Caco-2 (cell line): ENCODE results near the gene ATP9A. TPM values are rescaled to one million over a fixed set of nuclear protein-coding genes. Genes with fewer than 3 reads are reported as not detected.

ENCODE experiments used
- BruUV-seq: library from RNA; stranded (reverse); fragments of 400-500 nt; replicated peaks from 2 replicates; lab custom pipeline; 2021; lab: Mats Ljungman, UMichigan
- CTCF ChIA-PET: fragments of 300-600 bp; sonication (Branson Sonifier 250); formaldehyde crosslinking; loops from one replicate; lab custom pipeline; 2022; ENCODE audit warnings: antibody characterized with exemption; lab: Charles Lee
- POLR2A ChIA-PET: fragments of 300-600 bp; sonication (Branson Sonifier 250); formaldehyde crosslinking; loops from one replicate; lab custom pipeline; 2022; ENCODE audit warnings: antibody characterized with exemption; lab: Charles Lee
- DNase-seq, 2 experiments: peaks; one replicate each; pipeline versions ENCODE4 v3.0.0 to v3.0.0-alpha.2; 2020 to 2022
- H3K27me3 ChIP-seq: replicated peaks from 2 replicates; pipeline ENCODE4 v1.6.0; 2011; ENCODE audit warnings: low read length; ENCODE audit not compliant: control insufficient read depth, insufficient read depth
- H3K36me3 ChIP-seq: 2 replicates; pipeline ENCODE4 v1.5.1; 2011; ENCODE audit warnings: low read length; ENCODE audit not compliant: control insufficient read depth, insufficient read depth
- H3K4me1 ChIP-seq: fragments of 250-450 bp; sonication (Bioruptor Pico); 2 replicates; pipeline ENCODE4 v1.5.1; 2020; ENCODE audit warnings: mild to moderate bottlenecking
- H3K4me3 ChIP-seq: 2 replicates; pipeline ENCODE4 v1.5.1; 2011; ENCODE audit warnings: low read depth, mild to moderate bottlenecking, control low read depth, low read length
- H3K9me3 ChIP-seq: fragments of 250-450 bp; sonication (Bioruptor Pico); 2 replicates; pipeline ENCODE4 v1.5.1; 2020; ENCODE audit warnings: mild to moderate bottlenecking, moderate library complexity
- H3K27ac Mint-ChIP-seq: one replicate; pipeline ENCODE4 v1.8.0; 2022; ENCODE audit warnings: mixed read lengths; ENCODE audit not compliant: unreplicated experiment
- H3K27me3 Mint-ChIP-seq: one replicate; pipeline ENCODE4 v1.8.0; 2022; ENCODE audit warnings: mixed read lengths; ENCODE audit not compliant: insufficient read depth, unreplicated experiment
- H3K36me3 Mint-ChIP-seq: one replicate; pipeline ENCODE4 v1.8.0; 2022; ENCODE audit warnings: mild to moderate bottlenecking, mixed read lengths; ENCODE audit not compliant: insufficient read depth, unreplicated experiment
- H3K4me1 Mint-ChIP-seq: one replicate; pipeline ENCODE4 v1.8.0; 2022; ENCODE audit warnings: low read depth, mixed read lengths; ENCODE audit not compliant: unreplicated experiment
- H3K4me3 Mint-ChIP-seq: one replicate; pipeline ENCODE4 v1.8.0; 2022; ENCODE audit warnings: mild to moderate bottlenecking, moderate library complexity, mixed read lengths; ENCODE audit not compliant: unreplicated experiment
- H3K9me3 Mint-ChIP-seq: one replicate; pipeline ENCODE4 v1.8.0; 2022; ENCODE audit warnings: mixed read lengths; ENCODE audit not compliant: unreplicated experiment
- intact Hi-C: fragments of 100-400 bp; cut with micrococcal nuclease; formaldehyde crosslinking; loops from one replicate; pipeline ENCODE4 v1.10.0; 2022; ENCODE audit not compliant: unreplicated experiment
- total RNA-seq: library from RNA; stranded (reverse); gene quantifications from 2 replicates; pipeline ENCODE4 v1.2.3, GENCODE V29; 2022
- TF ChIP-seq, protein P1 (sequence below), 2 experiments: fragments of 200-600 bp in 1 of 2; IDR thresholded peaks; 1 replicate in 1 of 2; 2 replicates in 1 of 2; pipeline versions ENCODE4 v1.5.1 to v1.8.0; 2011 to 2022; ENCODE audit warnings: antibody characterized with exemption in 1 of 2, control low read depth in 1 of 2, inconsistent platforms in 1 of 2, low read depth in 1 of 2, low read length in 1 of 2, mild to moderate bottlenecking in 1 of 2, moderate library complexity in 1 of 2; ENCODE audit not compliant: insufficient read depth in 1 of 2, severe bottlenecking in 1 of 2, unreplicated experiment in 1 of 2

Gene ATP9A
- total RNA-seq, 1 experiment from 2014 or later: 102 TPM

DNA sequence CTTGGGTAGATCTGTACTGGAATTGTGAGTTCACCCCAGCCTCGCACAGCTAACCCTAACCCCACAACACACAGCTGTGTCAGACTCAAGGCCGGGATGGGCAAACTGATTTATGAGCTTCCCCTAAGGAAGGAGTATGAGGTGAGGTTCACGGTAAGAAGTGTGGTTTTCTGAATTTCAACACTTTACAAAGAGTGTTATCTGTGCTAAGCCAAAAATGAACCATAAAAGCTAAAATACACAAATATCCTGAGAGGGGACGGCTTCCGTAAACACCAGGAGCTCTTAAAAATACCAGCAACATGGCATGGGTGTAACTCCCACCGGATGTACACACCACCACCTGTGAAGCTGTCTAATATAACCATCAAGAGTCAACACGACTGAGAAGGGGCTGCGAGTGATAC, 101.2 kb downstream of the ATP9A start:
- no peak overlapping the region for H3K4me3 ChIP-seq
- Mint-ChIP-seq H3K9me3 (no peaks in the 10 kb centered on the region), H3K4me1 (peaks cover 36% of the 10 kb centered on the region), H3K27ac (peak overlapping the region; percentile 8), H3K27me3 (no peaks in the 10 kb centered on the region), H3K4me3 (no peak overlapping the region), H3K36me3 (peaks cover 63% of the 10 kb centered on the region)
- intact Hi-C loops: loop anchor here (1.0 to 2.0 kb wide), 2 partner anchors 22 to 36 kb away; no protein-coding TSS in a partner anchor
- H3K36me3 ChIP-seq: peaks cover 8% of the 10 kb centered on the region
- ChIA-PET POLR2A (interaction anchor here (1.1 to 1.4 kb wide), 3 partner anchors 34 to 133 kb away, joined by 3 to 6 read pairs (median 5); no protein-coding TSS in a partner anchor), CTCF (interaction anchor here (0.5 to 2.5 kb wide), 13 partner anchors 22 to 736 kb away, joined by 3 to 17 read pairs (median 4); partner anchors contain the start of gene ADNP)
- no peaks in the 10 kb centered on the region for H3K27me3 ChIP-seq
- H3K9me3 ChIP-seq: no peaks in the 10 kb centered on the region
- no TSS peak for BruUV-seq
- DNase-seq: peak; percentile 76 to 82
- peaks cover 36% of the 10 kb centered on the region for H3K4me1 ChIP-seq
- TF ChIP-seq, protein P1, sequence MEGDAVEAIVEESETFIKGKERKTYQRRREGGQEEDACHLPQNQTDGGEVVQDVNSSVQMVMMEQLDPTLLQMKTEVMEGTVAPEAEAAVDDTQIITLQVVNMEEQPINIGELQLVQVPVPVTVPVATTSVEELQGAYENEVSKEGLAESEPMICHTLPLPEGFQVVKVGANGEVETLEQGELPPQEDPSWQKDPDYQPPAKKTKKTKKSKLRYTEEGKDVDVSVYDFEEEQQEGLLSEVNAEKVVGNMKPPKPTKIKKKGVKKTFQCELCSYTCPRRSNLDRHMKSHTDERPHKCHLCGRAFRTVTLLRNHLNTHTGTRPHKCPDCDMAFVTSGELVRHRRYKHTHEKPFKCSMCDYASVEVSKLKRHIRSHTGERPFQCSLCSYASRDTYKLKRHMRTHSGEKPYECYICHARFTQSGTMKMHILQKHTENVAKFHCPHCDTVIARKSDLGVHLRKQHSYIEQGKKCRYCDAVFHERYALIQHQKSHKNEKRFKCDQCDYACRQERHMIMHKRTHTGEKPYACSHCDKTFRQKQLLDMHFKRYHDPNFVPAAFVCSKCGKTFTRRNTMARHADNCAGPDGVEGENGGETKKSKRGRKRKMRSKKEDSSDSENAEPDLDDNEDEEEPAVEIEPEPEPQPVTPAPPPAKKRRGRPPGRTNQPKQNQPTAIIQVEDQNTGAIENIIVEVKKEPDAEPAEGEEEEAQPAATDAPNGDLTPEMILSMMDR (IDR thresholded peaks at IDR 0.05; ENCODE audit: insufficient read depth in 1 of 2, low read depth in 1 of 2, low read length in 1 of 2, severe bottlenecking in 1 of 2, unreplicated experiment in 1 of 2): no peak

DNA sequence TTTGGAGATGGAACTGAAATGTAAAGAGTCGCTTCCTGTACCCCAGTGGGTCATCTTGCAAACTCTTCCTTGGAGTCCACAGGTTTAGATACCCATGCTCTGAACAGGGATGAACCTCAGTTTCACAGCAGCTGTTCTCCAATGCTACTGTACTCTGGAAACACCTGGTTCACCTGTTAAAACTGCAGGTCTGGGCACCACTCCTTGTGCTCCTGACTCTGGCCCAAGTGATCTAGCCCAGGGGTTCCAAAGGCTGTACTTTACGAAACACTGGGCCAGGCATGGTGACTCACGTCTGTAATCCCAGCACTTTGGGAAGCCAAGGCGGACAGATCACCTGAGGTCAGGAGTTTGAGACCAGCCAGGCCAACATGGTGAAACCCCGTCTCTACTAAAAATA, 102.1 kb downstream of the ATP9A start:
- peak; percentile 42 to 73 for DNase-seq
- H3K36me3 ChIP-seq: peaks cover 8% of the 10 kb centered on the region
- H3K4me3 ChIP-seq: no peak overlapping the region
- H3K27me3 Mint-ChIP-seq: no peaks in the 10 kb centered on the region
- H3K27me3 ChIP-seq: no peaks in the 10 kb centered on the region
- H3K27ac Mint-ChIP-seq: peak overlapping the region; percentile 43
- TF ChIP-seq, protein P1 (IDR thresholded peaks at IDR 0.05; ENCODE audit: insufficient read depth in 1 of 2, low read depth in 1 of 2, low read length in 1 of 2, severe bottlenecking in 1 of 2, unreplicated experiment in 1 of 2): no peak
- H3K4me3 Mint-ChIP-seq: peak overlapping the region; percentile 18
- peaks cover 45% of the 10 kb centered on the region for H3K4me1 ChIP-seq
- no peaks in the 10 kb centered on the region for H3K9me3 ChIP-seq
- intact Hi-C loops: loop anchor here (2.0 kb wide), 1 partner anchor 21 kb away; no protein-coding TSS in a partner anchor
- H3K9me3 Mint-ChIP-seq: no peaks in the 10 kb centered on the region
- no TSS peak for BruUV-seq
- peaks cover 37% of the 10 kb centered on the region for H3K4me1 Mint-ChIP-seq
- CTCF ChIA-PET: interaction anchor here (0.6 to 2.5 kb wide), 13 partner anchors 12 to 395 kb away, joined by 3 to 15 read pairs (median 4); no protein-coding TSS in a partner anchor
- POLR2A ChIA-PET: interaction anchor here (0.5 to 1.4 kb wide), 2 partner anchors 35 to 365 kb away, joined by 5 to 10 read pairs; no protein-coding TSS in a partner anchor
- peaks cover 61% of the 10 kb centered on the region for H3K36me3 Mint-ChIP-seq

DNA sequence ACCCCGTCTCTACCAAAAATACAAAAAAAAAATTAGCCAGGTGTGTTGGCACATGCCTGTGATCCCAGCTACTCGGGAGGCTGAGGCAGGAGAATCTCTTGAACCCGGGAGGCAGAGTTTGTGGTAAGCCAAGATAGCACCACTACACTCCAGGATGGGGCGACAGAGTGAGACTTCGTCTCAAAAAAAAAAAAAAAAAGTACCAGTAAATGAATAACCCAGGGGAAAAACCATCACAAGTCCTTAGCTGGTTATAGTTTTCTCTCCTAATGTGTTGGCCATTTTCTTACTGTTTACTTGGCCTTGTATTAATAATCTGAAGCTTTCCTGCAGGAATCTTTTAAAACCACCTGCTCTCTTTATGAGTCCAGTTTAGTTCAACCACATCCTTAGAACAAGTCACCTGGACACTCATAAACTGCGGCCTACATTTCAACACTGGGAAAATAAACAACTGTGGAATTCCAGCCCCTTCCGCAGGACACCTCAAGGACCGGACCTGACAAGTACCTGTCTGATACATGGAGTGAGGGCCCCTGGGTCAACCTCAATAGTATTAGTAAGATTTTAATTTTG, 102.6 kb downstream of the ATP9A start:
- peak overlapping the region; percentile 43 for H3K27ac Mint-ChIP-seq
- no TSS peak for BruUV-seq
- peak; percentile 86 to 91 for DNase-seq
- H3K9me3 ChIP-seq: no peaks in the 10 kb centered on the region
- intact Hi-C loops: loop anchor here (1.0 to 2.0 kb wide), 2 partner anchors 21 to 79 kb away; no protein-coding TSS in a partner anchor
- TF ChIP-seq, protein P1 (IDR thresholded peaks at IDR 0.05; ENCODE audit: insufficient read depth in 1 of 2, low read depth in 1 of 2, low read length in 1 of 2, severe bottlenecking in 1 of 2, unreplicated experiment in 1 of 2): no peak
- H3K4me1 Mint-ChIP-seq: peaks cover 37% of the 10 kb centered on the region
- H3K4me3 Mint-ChIP-seq: peak overlapping the region; percentile 18
- peaks cover 56% of the 10 kb centered on the region for H3K36me3 Mint-ChIP-seq
- H3K4me3 ChIP-seq: no peak overlapping the region
- ChIA-PET POLR2A (interaction anchor here (0.5 kb wide), 1 partner anchor 365 kb away, joined by 10 read pairs; no protein-coding TSS in a partner anchor), CTCF (interaction anchor here (0.6 to 2.5 kb wide), 15 partner anchors 12 to 397 kb away, joined by 3 to 15 read pairs (median 4); no protein-coding TSS in a partner anchor)
- no peaks in the 10 kb centered on the region for H3K27me3 ChIP-seq
- peaks cover 8% of the 10 kb centered on the region for H3K36me3 ChIP-seq
- peaks cover 50% of the 10 kb centered on the region for H3K4me1 ChIP-seq
- no peaks in the 10 kb centered on the region for H3K27me3 Mint-ChIP-seq
- H3K9me3 Mint-ChIP-seq: no peaks in the 10 kb centered on the region
